HG03095 (cell line): ENCODE measurements around the gene FMNL2.

Source experiments
- ATAC-seq: cut with Tn5 transposase; IDR thresholded peaks from one replicate; pipeline ENCODE4 v1.9.1; 2021; ENCODE audit warnings: moderate library complexity; ENCODE audit not compliant: unreplicated experiment

FMNL2 gene

DNA sequence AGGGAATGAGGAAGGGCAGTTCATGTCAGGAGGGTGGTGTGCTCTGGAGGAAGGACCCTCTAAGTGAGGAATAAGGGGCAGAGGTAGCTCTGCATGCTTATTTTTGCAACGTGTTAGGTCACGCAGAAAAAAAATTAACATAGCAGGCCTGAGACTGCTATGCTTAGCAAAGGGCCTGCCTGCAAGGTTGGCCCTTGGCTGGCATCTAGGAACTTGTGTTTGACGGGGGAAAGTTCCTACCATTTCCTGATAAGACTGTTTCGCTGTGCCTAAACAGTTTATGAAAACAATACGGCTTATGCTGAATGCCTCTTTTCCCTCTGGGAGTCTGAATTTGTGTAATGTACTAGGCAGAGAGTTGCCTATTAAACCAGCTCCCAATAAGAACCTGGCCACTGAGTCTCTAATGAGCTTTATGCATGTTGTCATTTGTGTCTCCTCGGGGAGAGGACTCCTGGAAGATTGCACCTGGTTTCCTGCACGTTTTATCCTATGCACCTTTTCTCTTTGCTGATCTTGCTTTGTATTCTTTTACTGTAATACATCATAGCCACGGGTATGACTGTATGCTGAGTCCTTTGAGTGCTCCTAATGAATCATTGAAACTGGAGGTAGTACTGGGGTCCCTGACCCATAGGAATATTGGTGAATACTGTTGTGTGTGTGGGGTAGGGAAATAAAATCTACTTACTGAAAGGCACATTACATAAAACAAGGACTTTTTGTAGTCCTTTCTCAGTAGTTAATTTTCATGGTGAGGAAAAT is 213.3 kb downstream of the FMNL2 start:
- no peak for ATAC-seq

DNA sequence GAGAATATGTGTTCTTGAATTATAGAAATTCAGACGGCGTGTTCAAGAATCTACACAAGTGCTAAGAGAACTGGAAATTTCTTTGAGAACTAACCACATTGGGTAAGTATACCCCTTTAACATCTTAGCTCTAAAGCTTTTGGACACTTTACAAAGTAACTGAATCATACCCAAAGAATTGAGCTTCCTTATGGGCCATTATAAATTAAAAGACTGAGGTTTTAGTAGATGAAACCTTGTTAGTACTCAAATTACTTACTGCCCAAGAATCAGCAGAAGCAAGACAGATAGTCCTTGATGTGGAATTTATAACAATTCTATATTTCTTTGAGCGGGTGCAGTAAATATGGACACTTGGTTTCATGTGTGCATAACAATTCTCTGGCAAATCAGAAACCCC is 214.0 kb downstream of the FMNL2 start:
- no peak for ATAC-seq

DNA sequence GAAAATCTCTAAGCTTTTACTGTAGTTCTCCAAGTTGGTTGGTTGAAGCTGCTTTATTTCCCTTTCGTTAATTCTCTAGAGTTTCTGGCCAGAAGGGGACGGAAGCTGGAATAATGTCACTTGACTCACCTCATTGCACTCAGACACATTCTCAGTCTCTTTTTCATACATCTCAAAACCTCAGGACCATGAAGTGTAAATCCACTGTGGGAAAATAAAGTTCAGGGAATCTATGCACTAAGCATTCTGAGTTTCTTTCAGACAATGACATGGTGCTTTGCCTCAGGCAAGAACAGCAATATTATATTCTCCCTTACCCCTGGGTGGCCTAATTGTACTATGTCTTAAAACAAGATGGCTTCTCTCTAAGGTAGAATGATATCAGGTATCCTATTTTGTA is 214.4 kb downstream of the FMNL2 start:
- no peak for ATAC-seq

DNA sequence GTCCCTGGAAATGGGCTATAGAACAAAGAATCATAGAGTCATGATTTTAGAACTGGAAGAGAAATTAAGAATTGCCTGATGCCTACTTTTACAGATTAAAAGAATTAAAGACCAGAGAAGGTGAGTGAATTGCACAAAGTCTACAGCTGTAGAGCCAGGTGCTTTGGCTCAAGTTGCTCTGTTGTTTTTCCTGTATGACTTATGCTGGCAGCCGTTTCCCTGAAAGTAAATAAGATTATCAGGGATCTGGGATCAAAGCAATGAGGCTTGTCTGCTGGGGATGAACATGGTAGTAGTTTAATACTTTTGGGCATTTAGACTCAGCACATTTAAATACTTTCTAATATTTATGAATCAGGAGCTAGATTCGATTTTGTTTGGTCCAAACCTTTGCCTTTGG is 215.4 kb downstream of the FMNL2 start:
- no peak for ATAC-seq

DNA sequence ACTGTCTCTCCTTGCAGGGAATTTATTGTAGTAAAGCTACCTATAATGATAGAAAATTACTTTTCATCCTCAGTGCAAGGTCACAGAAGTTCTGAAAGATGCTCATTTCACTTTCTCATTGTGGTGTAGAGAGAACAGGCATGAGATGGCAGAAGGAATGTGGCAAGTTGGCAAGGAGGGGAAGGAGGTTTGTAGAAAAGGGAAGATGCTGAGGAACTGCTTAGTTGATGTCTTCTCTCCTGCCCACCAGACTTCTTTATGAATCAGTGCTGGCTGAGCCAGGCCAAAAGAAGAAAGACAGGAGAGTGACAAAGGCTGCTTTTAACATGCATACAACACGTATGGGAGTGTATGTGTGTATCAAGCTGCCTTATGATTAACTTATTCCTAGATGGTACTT is 217.9 kb downstream of the FMNL2 start:
- ATAC-seq, result no peak

DNA sequence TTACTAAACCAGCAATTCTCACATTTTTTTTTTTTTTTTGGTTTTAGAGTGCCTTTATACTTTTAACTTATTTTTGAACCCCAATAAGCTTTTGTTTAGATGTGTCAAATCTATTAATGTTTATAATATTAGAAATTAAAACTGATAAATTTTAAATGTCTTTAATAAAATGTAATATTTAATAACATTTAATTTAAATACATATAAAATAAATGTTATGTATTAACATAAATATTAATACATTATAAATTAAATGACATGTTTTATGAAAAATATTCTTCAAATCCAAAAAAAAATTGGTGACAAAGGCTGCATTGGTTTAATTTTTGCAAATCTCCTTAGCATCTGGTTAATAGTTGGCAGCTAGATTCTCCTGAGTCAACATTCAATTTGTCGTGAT is 218.5 kb downstream of the FMNL2 start:
- ATAC-seq, result no peak

DNA sequence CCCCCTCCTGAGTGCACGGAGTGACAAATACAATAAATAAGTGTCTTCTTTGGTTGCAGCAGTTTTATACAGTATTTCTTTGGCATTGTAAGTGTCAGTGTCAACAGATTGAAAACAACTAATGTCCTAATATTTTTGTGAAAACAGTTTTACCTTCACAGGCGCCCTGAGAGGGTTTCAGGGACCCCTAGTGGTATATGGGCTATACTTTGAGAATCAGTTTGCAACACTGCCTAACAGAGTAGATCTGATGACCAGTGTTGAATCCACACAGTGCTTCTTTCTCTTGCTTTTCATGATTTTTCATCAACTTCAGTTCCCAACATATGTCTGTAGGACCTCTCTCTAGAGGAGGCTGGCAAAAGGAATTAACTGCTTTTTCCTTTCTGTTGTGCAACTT is 220.1 kb downstream of the FMNL2 start:
- ATAC-seq, result no peak

DNA sequence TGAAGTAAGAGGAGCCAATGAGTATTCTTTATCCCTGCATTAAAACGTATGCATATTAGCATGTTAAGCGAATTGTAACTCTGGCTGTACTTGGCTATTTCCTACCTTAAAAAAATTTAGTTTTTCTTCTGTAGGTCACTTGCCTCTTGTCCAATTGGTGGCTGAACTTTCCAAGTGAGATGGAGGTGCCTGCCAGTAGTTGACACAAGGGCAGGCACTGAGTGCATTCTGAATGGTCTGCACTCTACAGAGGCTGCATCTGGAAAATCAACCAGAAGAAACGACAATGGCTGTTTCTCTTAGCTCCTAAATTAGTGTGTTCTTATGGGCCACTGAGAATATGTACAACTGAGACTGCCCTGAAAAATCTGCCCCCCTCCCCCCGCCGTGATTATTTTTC is 221.5 kb downstream of the FMNL2 start:
- no peak for ATAC-seq

DNA sequence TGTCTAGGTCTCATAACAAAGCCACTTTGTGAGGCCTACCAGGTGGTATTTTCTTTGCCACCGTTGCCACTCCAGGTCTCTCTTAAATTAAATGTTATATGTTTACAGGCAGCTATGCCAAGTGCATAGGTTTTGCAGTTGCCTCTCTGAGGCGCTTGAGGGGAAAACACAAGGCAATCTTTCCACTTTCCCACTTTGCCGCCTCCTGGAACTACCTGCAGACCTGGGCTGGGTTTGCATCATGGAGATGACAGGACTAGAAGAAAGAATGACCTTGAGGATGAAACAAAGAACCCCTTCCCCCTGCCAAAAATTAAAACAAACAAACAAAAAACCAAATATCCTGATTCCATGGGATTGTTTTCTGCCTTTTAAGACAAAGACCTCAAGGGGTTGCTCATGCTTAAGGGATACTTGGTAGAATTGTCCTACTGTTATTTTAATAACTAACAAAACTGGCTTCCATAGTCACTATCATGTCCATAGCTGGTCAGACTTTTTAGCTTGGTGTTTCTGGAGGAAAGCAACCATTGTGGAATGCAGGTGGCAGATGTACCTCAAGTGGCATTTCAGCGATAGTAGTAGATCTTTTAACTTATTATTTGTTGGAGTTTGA is 222.4 kb downstream of the FMNL2 start:
- ATAC-seq, result no peak

DNA sequence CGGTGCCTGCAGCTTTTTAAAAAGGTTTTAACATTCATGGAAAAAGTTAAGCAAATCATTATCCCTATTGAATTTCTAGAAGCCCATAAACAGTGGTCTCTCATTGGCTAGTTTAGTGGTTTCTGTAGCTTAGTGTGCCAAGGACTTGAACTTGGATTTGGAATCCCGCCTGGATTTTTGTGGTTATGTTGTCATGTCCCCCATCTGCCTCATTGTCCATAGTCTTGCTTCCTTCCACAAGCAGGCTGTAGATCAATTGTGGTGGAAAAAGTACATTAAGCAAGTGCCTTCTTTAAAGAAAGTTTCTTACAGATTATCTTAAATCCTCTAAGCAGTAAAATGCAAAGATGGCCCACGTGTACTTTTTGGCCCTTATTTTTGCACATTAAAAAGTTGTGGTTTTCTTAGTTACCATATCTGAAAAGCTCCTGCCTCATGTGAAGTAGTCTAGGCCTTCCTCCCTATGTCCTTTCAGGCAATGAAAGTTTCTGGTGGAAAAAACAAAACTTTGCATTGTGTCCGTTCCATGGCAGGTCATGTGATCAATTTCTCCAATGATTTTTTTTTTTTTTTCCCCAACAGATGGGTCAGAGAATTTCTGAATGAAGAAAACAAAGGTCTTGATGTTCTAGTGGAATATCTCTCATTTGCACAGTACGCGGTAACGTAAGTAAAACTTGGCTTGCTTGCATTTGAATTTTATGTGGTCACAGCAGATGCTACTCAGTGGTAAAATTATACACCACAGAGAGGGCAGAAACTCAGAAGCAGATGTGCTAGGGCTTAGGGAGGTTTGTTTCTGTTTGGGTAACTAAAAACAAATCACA is 223.4 kb downstream of the FMNL2 start:
- no peak for ATAC-seq

DNA sequence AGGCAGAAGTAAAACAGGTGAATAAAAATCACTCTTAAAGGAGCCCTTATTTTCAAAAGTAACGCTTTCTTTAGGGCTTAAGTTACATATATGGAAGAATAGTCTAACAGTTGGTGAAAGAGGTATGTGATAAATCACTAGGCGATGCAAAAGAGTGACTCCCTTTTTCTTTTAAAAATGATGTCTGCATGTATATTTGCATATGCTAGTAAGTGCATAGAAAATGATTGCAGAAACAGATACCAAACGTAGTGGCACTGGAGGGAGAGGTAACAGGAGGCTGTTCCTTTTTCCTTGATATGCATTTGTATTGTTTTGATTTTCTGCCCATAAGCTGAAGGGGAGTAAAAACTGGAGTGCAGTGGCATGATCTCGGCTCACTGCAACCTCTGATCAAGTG is 224.0 kb downstream of the FMNL2 start:
- ATAC-seq, result no peak

DNA sequence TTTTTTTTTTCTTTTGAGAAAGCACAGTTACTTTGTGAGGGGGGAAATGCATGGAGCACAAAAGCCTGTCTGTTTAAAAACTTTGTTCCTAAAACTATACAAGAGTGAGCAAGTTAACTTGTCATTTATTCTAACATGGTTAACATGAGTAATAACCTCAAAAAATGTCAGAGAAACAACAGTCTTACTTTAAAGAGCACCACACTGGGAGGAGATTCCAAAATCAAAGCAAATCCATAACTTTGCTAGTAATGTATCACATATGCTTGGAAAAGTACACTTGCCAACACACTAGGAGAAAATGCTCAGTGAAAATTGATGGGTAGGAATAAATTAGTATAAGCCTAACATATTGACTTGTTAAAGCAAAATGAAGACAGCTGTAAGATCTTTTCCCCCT is 225.2 kb downstream of the FMNL2 start:
- no peak for ATAC-seq

DNA sequence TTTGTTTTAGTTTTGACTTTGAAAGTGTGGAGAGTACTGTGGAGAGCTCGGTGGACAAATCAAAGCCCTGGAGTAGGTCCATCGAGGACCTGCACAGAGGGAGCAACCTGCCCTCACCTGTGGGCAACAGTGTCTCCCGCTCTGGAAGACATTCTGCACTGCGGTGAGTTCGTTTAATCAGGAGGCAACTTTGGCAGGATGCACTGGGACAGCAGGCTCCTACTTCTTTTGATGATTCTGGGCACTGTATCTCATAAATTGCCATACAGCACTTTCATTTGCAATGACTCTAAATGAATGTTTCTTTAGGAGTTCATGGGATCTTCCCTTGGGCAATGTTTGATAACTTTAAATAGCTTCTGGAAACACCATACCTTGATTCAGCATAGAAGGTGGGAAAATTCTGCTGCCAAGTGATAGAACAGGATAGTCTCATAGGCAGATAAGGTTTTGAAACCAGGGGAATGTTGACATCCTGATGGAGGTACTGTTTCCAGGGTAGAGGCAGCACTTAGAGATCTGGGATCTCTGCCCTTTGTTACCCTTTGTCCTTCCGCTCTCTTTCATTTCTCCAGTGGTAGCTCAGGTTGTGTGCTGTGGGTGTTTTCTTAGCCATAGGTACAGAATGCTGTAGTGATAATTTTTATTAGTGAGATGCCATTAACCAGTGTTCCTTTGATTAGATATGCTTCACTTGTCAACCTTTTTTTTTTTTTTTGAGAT is 226.1 kb downstream of the FMNL2 start:
- ATAC-seq, result no peak

DNA sequence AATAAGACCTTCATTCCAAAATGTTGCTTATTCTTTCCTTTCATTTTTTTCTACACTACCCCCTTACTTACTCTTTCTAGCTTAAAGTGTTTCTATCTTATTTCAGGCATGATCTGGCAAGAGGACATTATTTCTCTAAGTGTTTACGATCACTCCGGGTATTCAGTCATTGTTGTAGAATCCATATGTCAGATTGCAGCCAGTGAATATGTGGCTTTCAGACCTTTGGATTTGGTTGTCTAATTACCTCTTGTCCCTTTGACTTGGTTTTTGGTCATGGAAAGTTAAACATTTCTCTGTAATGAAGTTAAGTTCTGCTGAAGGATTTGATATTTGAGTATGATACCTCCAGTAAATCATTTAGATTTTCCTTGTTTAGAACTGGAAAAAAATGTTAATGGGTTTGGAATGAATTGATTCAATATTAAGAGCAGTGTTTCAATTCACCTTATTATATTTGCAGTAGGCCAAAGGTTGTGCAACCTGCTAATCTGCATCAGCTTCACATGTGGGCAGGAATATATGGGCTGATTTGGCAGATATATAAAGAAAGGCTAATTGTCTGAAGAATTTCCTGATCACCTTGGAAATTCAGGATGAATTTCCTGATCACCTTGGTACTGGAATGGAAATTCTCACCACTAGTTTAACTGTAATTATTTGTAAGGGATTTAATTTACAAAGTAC is 227.4 kb downstream of the FMNL2 start:
- ATAC-seq, result no peak

DNA sequence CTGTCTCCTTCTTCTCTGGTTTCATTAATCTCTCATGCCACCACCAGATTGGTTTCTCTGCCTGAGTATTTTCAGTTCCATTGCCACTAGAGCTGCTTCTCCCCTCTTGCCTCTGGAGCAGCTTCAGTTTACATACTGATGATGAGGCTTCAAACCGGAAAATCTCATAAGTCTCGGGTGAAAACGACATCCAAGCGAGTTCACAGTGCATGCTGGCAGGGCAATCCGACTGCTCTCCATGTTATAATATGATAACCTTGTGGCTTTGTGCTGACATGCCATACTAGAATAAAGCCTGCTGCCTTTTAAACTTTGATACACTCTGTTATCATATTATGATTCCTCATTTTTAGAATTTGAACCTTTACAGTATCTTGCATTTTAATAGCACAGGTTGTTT is 228.8 kb downstream of the FMNL2 start:
- no peak for ATAC-seq

DNA sequence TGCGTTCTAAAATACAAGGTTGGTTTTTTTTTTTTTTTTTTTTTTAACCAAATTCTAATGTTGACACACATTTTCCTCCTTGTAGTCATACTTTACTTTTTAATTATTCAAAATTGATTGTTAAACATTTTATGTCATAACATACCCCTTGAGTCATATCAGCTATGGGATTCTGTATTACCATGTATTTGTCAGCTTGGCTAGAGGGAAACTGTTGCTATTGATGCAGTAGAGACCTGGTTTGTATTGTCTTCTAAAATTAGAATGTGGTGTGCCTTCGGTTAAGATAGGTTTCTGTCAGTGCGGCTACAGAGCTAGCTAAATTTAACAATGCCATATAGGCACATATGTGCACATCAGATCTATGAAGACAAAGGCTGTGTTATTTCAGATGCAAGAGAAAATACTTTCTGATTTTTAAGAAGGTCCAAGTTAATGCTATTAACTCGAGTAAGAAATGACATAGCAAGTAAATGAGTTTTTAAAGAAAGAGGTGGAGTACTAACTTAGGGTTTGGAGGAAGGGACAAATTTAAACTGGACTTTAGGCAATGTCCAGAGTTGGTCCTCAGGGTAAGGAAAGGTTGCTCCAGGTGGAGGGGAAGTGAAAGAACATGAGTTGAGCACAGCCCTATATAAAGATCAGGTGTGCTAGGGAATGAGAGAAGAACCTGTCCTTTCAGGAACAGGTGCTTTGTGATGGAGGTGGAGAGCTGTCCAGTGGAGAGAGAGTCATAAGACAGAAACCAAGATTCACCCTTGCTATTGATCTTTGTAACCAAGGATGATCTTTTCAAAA is 230.0 kb downstream of the FMNL2 start:
- peak; percentile 87 for ATAC-seq

DNA sequence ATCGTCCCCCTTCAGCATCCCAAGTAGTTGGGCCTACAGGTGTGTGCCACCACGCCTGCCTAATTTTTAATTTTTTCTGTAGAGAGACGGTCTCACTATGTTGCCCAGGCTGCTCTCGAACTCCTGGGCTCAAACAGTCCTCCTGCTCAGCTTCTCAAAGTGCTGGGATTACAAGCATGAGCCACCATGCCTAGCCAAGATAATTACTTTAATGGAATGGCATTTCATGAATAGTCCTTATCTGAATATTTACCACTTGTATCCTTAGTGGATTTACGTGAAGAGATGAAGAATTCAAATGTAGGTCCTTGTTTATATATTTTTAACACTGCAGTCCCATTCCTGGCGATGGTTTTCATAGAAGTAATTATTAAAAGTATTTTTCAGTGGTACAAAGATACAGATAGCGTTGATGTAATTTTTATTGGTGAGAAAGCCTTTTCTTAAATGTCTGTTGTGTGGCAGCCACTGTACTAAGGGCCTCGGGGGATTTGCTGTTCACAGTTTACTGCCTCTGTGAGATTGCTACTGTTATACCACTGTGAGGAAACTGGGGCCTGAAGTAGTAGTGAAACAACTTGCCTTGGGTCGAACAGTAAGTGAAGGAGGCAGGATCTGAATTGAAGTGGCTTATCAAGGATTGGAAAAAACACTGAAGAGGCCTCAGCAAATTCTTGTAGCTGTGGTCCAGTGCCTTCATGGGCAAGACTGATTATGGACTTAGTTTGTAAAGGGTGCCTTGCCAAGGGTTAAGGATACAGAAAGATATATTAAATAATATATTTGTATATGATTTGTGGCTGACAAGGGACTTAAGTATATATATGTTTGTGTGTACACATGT is 231.1 kb downstream of the FMNL2 start:
- ATAC-seq, result peak; percentile 64

DNA sequence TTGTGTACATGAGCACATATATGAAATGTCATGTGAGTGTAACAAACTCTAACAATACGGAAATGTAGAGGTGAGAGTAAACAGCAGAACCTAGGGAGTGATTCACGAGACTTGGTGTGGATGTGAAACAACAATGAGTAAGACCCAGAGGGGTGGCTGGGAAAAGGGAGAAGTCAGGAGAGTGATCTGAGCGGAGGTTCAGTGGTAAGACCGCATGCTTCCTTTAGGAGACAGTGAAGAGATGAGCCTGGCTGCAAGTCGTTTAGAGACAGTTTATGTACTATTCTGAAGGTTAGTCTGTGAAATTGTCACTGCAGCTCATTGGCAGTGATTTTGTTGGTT is 231.7 kb downstream of the FMNL2 start:
- ATAC-seq, result peak; percentile 30

DNA sequence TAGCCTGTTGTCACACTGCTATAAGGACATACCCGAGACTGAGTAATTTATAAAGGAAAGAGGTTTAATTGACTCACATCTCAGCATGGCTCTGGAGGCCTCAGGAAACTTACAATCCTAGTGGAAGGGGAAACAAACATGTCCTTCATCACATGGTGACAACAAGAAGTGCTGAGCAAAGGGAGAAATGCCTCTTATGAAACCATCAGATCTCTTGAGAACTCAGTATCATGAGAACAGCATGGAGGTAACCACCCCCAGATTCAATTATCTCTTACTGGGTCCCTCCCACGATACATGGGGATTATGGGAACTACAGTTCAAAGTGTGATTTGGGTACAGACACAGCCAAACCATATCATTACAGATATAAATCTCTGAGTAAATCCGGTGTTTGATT is 233.6 kb downstream of the FMNL2 start:
- ATAC-seq, result no peak
